GM19240 (cell line): ENCODE results near the gene SLC17A9.

Experiments used
- DNase-seq: peaks from one replicate; pipeline ENCODE4 v3.0.0; 2011; ENCODE audit warnings: low spot score; ENCODE audit not compliant: insufficient read length

The SLC17A9 gene

GRCh38 chr20:62937268-62938104 is 15.0 kb upstream of the SLC17A9 start:
- peak; percentile 66 for DNase-seq

DNA sequence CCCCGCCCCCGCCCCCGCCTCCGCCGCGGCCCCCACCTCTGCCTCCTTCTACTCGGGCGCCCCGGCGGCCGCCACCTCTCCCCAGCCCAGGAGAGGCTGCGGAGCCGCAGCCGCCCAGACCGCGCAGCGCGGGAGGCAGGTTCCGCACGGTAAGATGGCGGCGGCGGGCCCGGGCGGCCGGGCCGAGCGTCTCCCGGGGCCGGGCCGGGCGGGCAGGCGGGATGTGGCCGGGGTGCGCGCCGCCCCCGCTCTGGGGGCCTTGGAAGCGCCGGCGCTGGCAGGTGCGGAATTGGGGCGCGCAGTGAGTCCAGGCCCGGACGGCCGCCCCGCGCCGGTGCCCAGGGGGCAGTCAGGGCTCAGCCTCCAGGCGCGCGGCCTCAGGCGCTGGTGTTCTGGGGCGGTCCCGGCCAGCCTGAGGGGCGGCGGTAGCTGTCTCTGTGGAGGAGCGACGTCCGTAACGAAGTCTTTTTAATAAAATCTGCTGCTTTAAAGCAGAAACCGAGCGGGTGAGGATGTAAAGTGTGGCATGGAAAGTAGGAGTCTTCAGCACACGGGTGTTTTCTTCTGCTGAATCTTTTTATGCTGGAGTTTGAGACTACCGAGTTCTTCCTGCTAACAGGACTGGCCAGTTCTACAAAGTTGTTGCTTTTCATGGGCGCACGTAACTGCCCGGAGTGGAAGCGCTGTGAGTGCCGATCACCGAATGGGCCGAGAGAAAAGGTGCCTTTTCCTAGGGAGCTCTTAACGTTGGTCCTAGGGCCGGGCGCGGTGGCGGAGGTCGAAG is 14.2 kb upstream of the SLC17A9 start, which contains the start of gene GID8:
TSS of gene GID8 (plus strand) at position 43 of the 784 bp plus-strand sequence. CDS start 3,356 bp downstream, outside the sequence.
- DNase-seq, result no peak

- no peak for DNase-seq
These were observed 11.6 kb upstream of the SLC17A9 start for GRCh38 chr20:62940875-62941274.

DNA sequence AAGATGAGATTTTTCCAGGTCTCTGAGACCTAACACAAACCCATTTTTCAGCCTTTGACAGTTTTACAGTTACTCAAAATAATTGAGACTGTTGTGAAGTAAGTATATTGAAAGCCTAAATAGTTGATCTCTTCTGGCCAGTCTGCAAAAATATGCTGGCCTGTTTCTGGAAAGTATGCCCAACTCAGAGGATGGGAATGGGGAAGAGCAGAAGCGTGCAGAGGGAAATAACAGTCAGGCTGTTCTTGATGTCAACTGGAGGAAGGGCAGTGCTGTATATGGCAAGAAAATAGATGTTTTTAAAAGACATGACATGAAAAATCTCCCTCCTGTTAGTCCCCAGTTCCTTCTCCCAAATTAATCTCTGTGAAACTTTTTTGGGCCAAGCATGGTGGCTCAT is 10.7 kb upstream of the SLC17A9 start:
- DNase-seq, result no peak

DNA sequence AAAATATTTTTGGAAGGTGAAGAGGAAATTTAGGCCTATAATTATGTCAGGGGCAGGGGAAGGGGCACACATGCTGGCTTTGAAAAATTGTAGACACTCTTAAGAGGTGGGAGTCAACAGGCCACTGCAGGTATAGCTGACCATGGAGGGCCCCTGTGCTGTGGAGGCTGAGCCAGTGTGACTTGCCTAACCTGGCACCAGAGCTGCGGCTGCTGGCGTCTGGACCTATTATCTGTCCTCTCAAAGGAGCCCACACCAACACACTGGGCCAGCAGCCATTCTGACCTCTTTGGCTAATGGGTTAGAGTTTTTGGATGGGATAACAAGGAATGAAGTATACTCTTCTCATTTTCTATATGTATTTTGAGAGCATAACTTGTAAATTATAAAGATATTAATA is 10.1 kb upstream of the SLC17A9 start:
- no peak for DNase-seq

GRCh38 chr20:62943396-62943795 is 9.1 kb upstream of the SLC17A9 start:
- no peak for DNase-seq

- DNase-seq, result no peak
These were observed 8.3 kb upstream of the SLC17A9 start for GRCh38 chr20:62944184-62944583.

GRCh38 chr20:62944746-62945145 is 7.8 kb upstream of the SLC17A9 start:
- DNase-seq, result no peak

DNA sequence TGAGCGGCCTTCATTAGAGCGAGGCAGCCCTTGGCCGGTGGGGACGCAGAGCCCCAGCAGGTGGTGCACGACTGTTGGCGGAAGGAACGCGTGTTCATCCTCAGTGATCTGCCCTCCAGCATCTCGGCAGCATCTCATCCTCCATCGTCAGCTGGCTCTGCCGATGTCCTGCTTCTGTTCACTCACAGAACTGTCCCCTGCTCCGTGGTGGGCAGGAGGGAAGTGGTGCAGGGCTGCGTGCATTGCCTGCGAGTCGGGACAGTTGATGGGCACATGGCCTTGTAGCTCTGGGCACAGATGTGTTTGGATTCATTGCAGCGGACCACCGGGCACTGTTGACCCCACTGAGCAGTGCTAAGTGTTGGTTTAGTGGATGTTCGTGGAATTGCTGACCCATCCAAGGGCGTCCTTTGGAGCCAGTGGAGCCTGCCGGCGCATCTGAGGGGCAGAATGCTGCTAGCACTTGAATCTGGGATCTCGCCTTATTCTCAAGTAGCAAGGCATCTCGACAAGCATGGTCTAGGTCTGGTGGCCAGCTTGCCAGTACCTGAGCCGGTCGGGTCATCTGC is 6.7 kb upstream of the SLC17A9 start:
- DNase-seq, result no peak

- DNase-seq, result no peak
These were observed 5.6 kb upstream of the SLC17A9 start for GRCh38 chr20:62946918-62947317.

GRCh38 chr20:62947532-62948300 is 4.8 kb upstream of the SLC17A9 start:
- no peak for DNase-seq

GRCh38 chr20:62949153-62949821 is 3.2 kb upstream of the SLC17A9 start:
- no peak for DNase-seq

DNA sequence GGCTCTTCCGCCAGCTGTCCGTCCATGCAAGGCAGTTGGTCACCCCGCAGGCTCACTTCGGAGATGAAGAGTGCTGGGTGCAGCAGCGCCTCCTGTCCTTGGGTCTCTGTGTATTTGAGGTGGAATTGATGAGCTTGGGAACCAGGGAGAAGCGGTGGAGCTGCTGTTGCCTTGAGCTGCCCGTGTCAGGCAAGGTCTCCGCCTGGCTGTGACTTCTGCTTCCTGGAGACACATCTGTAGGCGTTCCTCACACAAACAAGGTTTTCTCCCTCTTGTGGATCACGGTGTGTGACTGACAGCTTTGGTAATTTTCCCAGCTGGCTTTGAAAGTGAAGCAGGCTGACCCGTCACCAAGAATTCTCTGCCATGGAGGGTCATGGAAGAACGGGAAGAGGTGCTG is 2.5 kb upstream of the SLC17A9 start:
- no peak for DNase-seq

DNA sequence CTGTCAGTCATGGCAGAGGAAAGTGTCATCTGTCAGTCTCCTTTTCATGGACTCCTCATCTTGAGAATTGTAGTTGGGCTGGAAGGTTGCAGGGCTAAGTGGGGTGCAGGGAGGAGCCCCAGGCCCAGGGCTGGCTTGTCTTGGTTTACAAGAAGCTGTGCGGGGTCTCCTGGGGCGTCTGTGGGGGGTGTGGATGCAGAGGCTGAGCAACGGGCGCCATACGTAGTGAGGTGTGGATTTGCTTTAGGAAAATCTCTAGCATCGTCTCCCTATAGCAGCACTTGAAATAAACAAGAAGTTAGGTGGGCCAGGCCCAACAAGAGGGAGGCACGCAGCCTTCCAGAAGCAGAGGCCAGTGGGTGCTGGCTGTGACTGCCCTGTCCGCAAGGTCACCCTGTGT is 1.8 kb upstream of the SLC17A9 start:
- no peak for DNase-seq

- no peak for DNase-seq
These were observed 1.2 kb upstream of the SLC17A9 start for GRCh38 chr20:62951143-62951895.

- no peak for DNase-seq
These were observed 575 bp upstream of the SLC17A9 start for GRCh38 chr20:62951896-62952372.

DNA sequence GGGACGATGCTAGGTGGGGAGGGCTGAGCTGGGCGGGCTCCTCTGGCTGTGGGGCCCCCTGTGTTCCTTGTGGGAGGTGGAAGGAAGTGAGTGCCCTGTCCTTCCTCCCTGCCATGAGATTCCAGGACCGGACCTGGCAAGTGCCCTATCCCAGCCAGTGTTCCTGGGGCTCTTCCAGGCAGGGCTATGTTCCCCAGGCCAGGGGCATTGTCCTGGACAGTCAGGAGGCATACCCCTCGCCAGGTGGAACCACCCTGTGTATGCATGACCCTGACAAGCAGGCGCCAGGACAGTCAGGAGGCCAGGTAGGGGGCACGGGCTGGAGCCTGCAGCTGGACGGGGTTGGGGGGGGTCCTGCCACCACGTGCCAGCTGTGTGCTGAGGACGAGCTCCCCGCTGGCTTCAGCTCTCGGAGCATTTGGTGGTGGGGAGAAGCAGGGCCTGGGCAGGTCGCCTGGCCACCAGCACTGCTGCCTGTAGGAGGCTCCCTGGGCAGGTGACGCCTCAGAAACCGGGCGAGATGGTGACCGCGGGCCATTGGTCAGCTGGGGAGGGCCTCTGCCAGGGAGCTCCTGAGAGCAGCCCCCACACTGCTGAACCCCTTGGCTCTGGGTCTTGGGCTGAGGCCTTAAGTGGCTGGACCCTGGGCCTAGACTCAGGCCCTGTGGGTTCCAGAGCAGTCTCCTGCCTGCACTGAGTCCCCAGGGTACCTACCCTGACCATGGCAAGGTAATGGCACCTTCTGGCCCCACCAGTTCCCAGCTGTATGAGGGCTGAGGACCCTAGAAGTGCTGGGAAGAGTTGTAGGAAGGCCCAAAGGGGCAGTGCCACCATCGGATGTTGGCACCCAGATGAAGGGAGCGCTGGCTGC is 694 bp downstream of the SLC17A9 start:
- DNase-seq, result no peak

- peak; percentile 94 for DNase-seq
These were observed 1.6 kb downstream of the SLC17A9 start for GRCh38 chr20:62953839-62954703.
